Naive B cell (primary cell): ENCODE results near the gene OSBP2. TPM values are rescaled to one million over a fixed set of nuclear protein-coding genes. Genes with fewer than 3 reads are reported as not detected.
A peak's percentile ranks its signal among the peaks of the same experiment; 100 is the strongest.
"Not testable (repeated sequence)": the region's sequence is repeated elsewhere in the genome, so short reads cannot be mapped to it uniquely, and the experiment has no call there.

Experiments
- ATAC-seq, 2 donors: fragments of 150-1000 bp; cut with Tn5 transposase; 2 replicates each; pipeline ENCODE4 v1.10.0; 2021; ENCODE audit warnings: low read depth in 2 of 2, mild to moderate bottlenecking in 2 of 2, moderate library complexity in 2 of 2
- DNase-seq: peaks from one replicate; pipeline ENCODE4 v3.0.0; 2022
- H3K27ac Mint-ChIP-seq, 6 donors: one replicate each; pipeline ENCODE4 v1.8.0; 2020 to 2022; ENCODE audit warnings: mild to moderate bottlenecking in 6 of 6, mixed read lengths in 6 of 6, moderate library complexity in 5 of 6, inconsistent platforms in 2 of 6
- H3K27me3 Mint-ChIP-seq, 3 donors: one replicate each; pipeline ENCODE4 v1.8.0; 2021 to 2022; ENCODE audit warnings: mixed read lengths in 3 of 3, mild to moderate bottlenecking in 1 of 3
- H3K36me3 Mint-ChIP-seq, 2 donors: one replicate each; pipeline ENCODE4 v1.8.0; 2020 to 2022; ENCODE audit warnings: mixed read lengths in 2 of 2, inconsistent platforms in 1 of 2, mild to moderate bottlenecking in 1 of 2
- H3K4me1 Mint-ChIP-seq, 3 donors: one replicate each; pipeline ENCODE4 v1.8.0; 2020 to 2022; ENCODE audit warnings: mixed read lengths in 3 of 3, inconsistent platforms in 1 of 3, mild to moderate bottlenecking in 1 of 3, moderate library complexity in 1 of 3
- H3K4me3 Mint-ChIP-seq, 8 donors: one replicate each; pipeline ENCODE4 v1.8.0; 2020 to 2022; ENCODE audit warnings: mild to moderate bottlenecking in 8 of 8, mixed read lengths in 8 of 8, moderate library complexity in 8 of 8, inconsistent platforms in 2 of 8
- H3K9me3 Mint-ChIP-seq, 7 donors: one replicate each; pipeline ENCODE4 v1.8.0; 2020 to 2022; ENCODE audit warnings: mixed read lengths in 7 of 7, mild to moderate bottlenecking in 5 of 7, inconsistent platforms in 2 of 7, moderate library complexity in 1 of 7
- polyA plus RNA-seq, 6 donors: library from polyadenylated mRNA; unstranded; fragments of 300-500 nt; fragmentation: Illumina TruSeq; gene quantifications; one replicate each; pipeline ENCODE4 v1.2.3, GENCODE V29; 2021; ENCODE audit warnings: low read depth in 6 of 6

OSBP2 gene
- polyA plus RNA-seq, 6 donors from 2014 or later = 0.20 to 1.1 (median 0.61) TPM; not detected in 1

GRCh38 chr22:30714062-30714461 is 19.4 kb downstream of the OSBP2 start:
- Mint-ChIP-seq H3K36me3 (no peaks in the 10 kb centered on the region), H3K9me3 (peaks cover 0 to 5% (median 2%) of the 10 kb centered on the region in 7 donors), H3K4me3 (no peak overlapping the region), H3K4me1 (no peaks in the 10 kb centered on the region), H3K27ac (no peak overlapping the region), H3K27me3 (peaks cover 0 to 32% (median 15%) of the 10 kb centered on the region in 3 donors)
- ATAC-seq (no peak), DNase-seq (no peak)

GRCh38 chr22:30717331-30717921 is 22.8 kb downstream of the OSBP2 start:
- no peak for DNase-seq
- Mint-ChIP-seq H3K9me3 (peaks cover 0 to 4% (median 1%) of the 10 kb centered on the region in 7 donors), H3K27me3 (peaks cover 0 to 31% (median 15%) of the 10 kb centered on the region in 3 donors), H3K4me3 (no peak overlapping the region), H3K27ac (no peak overlapping the region), H3K36me3 (no peaks in the 10 kb centered on the region), H3K4me1 (no peaks in the 10 kb centered on the region)
- no peak for ATAC-seq

- H3K36me3 Mint-ChIP-seq = no peaks in the 10 kb centered on the region
- DNase-seq (no peak), ATAC-seq (no peak)
- no peak overlapping the region for H3K27ac Mint-ChIP-seq
- no peaks in the 10 kb centered on the region for H3K4me1 Mint-ChIP-seq
- no peak overlapping the region for H3K4me3 Mint-ChIP-seq
- peaks cover 0 to 31% (median 15%) of the 10 kb centered on the region in 3 donors for H3K27me3 Mint-ChIP-seq
- peaks cover 0 to 4% (median 1%) of the 10 kb centered on the region in 7 donors for H3K9me3 Mint-ChIP-seq
Measured at GRCh38 chr22:30717952-30718351, 23.3 kb downstream of the OSBP2 start.

GRCh38 chr22:30718491-30718890 is 23.8 kb downstream of the OSBP2 start:
- no peak overlapping the region for H3K27ac Mint-ChIP-seq
- no peaks in the 10 kb centered on the region for H3K4me1 Mint-ChIP-seq
- peaks cover 0 to 4% (median 1%) of the 10 kb centered on the region in 7 donors for H3K9me3 Mint-ChIP-seq

GRCh38 chr22:30718938-30719337 is 24.3 kb downstream of the OSBP2 start:
- ATAC-seq (no peak), DNase-seq (no peak)
- Mint-ChIP-seq H3K9me3 (peaks cover 0 to 2% (median under 1%) of the 10 kb centered on the region in 7 donors), H3K36me3 (no peaks in the 10 kb centered on the region), H3K27ac (peak overlapping the region in 1 of 6 donors; percentile 26), H3K4me1 (no peaks in the 10 kb centered on the region), H3K27me3 (peaks cover 0 to 34% (median 15%) of the 10 kb centered on the region in 3 donors), H3K4me3 (no peak overlapping the region)

More at GRCh38 chr22:30718491-30718890, 23.8 kb downstream of the OSBP2 start:
- Mint-ChIP-seq H3K4me3 (no peak overlapping the region), H3K27me3 (peaks cover 0 to 31% (median 15%) of the 10 kb centered on the region in 3 donors), H3K36me3 (no peaks in the 10 kb centered on the region)
- DNase-seq (no peak), ATAC-seq (no peak)

GRCh38 chr22:30720263-30720837 is 25.7 kb downstream of the OSBP2 start:
- no peak overlapping the region for H3K27ac Mint-ChIP-seq
- H3K9me3 Mint-ChIP-seq = no peaks in the 10 kb centered on the region
- H3K36me3 Mint-ChIP-seq = no peaks in the 10 kb centered on the region
- H3K4me1 Mint-ChIP-seq = no peaks in the 10 kb centered on the region
- H3K27me3 Mint-ChIP-seq = peaks cover 0 to 28% (median 15%) of the 10 kb centered on the region in 3 donors
- no peak for DNase-seq
- no peak for ATAC-seq
- H3K4me3 Mint-ChIP-seq = no peak overlapping the region

- no peak for DNase-seq
- Mint-ChIP-seq H3K27me3 (peaks cover 11 to 36% (median 15%) of the 10 kb centered on the region in 3 donors), H3K27ac (no peak overlapping the region), H3K4me1 (no peaks in the 10 kb centered on the region), H3K4me3 (no peak overlapping the region), H3K36me3 (no peaks in the 10 kb centered on the region), H3K9me3 (peaks cover 0 to 3% (median 0%) of the 10 kb centered on the region in 7 donors)
- no peak for ATAC-seq
Measured at GRCh38 chr22:30721741-30722140, 27.1 kb downstream of the OSBP2 start.

GRCh38 chr22:30728826-30729225 is 34.2 kb downstream of the OSBP2 start:
- Mint-ChIP-seq H3K27ac (no peak overlapping the region), H3K4me1 (no peaks in the 10 kb centered on the region), H3K9me3 (peaks cover 0 to 3% (median 0%) of the 10 kb centered on the region in 7 donors), H3K4me3 (no peak overlapping the region), H3K36me3 (no peaks in the 10 kb centered on the region), H3K27me3 (peaks cover 7 to 26% (median 20%) of the 10 kb centered on the region in 3 donors)
- DNase-seq (no peak), ATAC-seq (no peak)

- DNase-seq = no peak
- Mint-ChIP-seq H3K36me3 (no peaks in the 10 kb centered on the region), H3K9me3 (peaks cover 0 to 5% (median 2%) of the 10 kb centered on the region in 7 donors), H3K4me1 (no peaks in the 10 kb centered on the region), H3K27ac (no peak overlapping the region), H3K4me3 (no peak overlapping the region), H3K27me3 (peaks cover 4 to 18% (median 10%) of the 10 kb centered on the region in 3 donors)
- ATAC-seq = no peak
Measured at GRCh38 chr22:30731658-30732057, 37.0 kb downstream of the OSBP2 start.

- no peak overlapping the region for H3K4me3 Mint-ChIP-seq
- H3K27me3 Mint-ChIP-seq = peaks cover 0 to 18% (median 8%) of the 10 kb centered on the region in 3 donors
- peaks cover 0 to 5% (median 2%) of the 10 kb centered on the region in 7 donors for H3K9me3 Mint-ChIP-seq
- H3K27ac Mint-ChIP-seq = no peak overlapping the region
- H3K4me1 Mint-ChIP-seq = no peaks in the 10 kb centered on the region
- DNase-seq (no peak), ATAC-seq (no peak)
- no peaks in the 10 kb centered on the region for H3K36me3 Mint-ChIP-seq
Measured at GRCh38 chr22:30732426-30732825, 37.8 kb downstream of the OSBP2 start.

GRCh38 chr22:30733181-30733631 is 38.5 kb downstream of the OSBP2 start:
- Mint-ChIP-seq H3K36me3 (no peaks in the 10 kb centered on the region), H3K27ac (peak overlapping the region in 1 of 6 donors; percentile 69), H3K27me3 (peaks cover 4 to 26% (median 14%) of the 10 kb centered on the region in 3 donors), H3K4me1 (no peaks in the 10 kb centered on the region), H3K4me3 (no peak overlapping the region), H3K9me3 (peaks cover 0 to 5% (median 2%) of the 10 kb centered on the region in 7 donors)
- ATAC-seq (no peak), DNase-seq (no peak)

GRCh38 chr22:30740007-30740406 is 45.3 kb downstream of the OSBP2 start:
- not testable (repeated sequence) for H3K36me3 Mint-ChIP-seq, H3K4me3 Mint-ChIP-seq, H3K9me3 Mint-ChIP-seq, DNase-seq, H3K27ac Mint-ChIP-seq, ATAC-seq, H3K4me1 Mint-ChIP-seq
- H3K27me3 Mint-ChIP-seq = peaks cover 9 to 55% (median 41%) of the 10 kb centered on the region in 3 donors

- not testable (repeated sequence) for H3K4me3 Mint-ChIP-seq, ATAC-seq
Measured at GRCh38 chr22:30740511-30740910, 45.8 kb downstream of the OSBP2 start.

More at GRCh38 chr22:30740511-30740910, 45.8 kb downstream of the OSBP2 start:
- H3K27me3 Mint-ChIP-seq = peaks cover 9 to 55% (median 41%) of the 10 kb centered on the region in 3 donors
- not testable (repeated sequence) for H3K4me1 Mint-ChIP-seq, H3K9me3 Mint-ChIP-seq, H3K36me3 Mint-ChIP-seq, DNase-seq, H3K27ac Mint-ChIP-seq
